Gastrocnemius medialis (tissue), 4 donors: ENCODE data around the gene OMG.

Experiments used
- POLR2A ChIP-seq, 2 donors: fragments of 450-650 bp; IDR thresholded peaks; one replicate each; pipeline ENCODE4 v1.6.1; 2017; ENCODE audit warnings: antibody characterized with exemption in 2 of 2, mild to moderate bottlenecking in 2 of 2, moderate library complexity in 2 of 2
- TF ChIP-seq, protein P1 (sequence below), 5 experiments: fragments of 450-650 bp in 3 of 5; fragments of 200-600 bp in 2 of 5; sonication (generic) in 2 of 5; IDR thresholded peaks in 4 of 5; conservative IDR thresholded peaks in 1 of 5; 1 replicate in 4 of 5; 2 replicates in 1 of 5; pipeline ENCODE4 v1.5.1; 2016 to 2019; ENCODE audit warnings: antibody characterized with exemption in 5 of 5, mild to moderate bottlenecking in 3 of 5, moderate library complexity in 3 of 5

- TF ChIP-seq, protein P1, sequence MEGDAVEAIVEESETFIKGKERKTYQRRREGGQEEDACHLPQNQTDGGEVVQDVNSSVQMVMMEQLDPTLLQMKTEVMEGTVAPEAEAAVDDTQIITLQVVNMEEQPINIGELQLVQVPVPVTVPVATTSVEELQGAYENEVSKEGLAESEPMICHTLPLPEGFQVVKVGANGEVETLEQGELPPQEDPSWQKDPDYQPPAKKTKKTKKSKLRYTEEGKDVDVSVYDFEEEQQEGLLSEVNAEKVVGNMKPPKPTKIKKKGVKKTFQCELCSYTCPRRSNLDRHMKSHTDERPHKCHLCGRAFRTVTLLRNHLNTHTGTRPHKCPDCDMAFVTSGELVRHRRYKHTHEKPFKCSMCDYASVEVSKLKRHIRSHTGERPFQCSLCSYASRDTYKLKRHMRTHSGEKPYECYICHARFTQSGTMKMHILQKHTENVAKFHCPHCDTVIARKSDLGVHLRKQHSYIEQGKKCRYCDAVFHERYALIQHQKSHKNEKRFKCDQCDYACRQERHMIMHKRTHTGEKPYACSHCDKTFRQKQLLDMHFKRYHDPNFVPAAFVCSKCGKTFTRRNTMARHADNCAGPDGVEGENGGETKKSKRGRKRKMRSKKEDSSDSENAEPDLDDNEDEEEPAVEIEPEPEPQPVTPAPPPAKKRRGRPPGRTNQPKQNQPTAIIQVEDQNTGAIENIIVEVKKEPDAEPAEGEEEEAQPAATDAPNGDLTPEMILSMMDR (IDR thresholded peaks at IDR 0.05 in 4 of 5, conservative IDR thresholded peaks at IDR 0.05 in 1 of 5): no peak
- TF ChIP-seq POLR2A (IDR thresholded peaks at IDR 0.05): no peak
Observed at GRCh38 chr17:31309556-31309955, 12.5 kb upstream of the OMG start.
